Fibroblast of skin of right quadriceps (primary cell): ENCODE measurements around the gene NCKAP5.

Source experiments
- DNase-seq: peaks from one replicate; pipeline ENCODE4 v3.0.0-alpha.2; 2013

Gene NCKAP5

DNA sequence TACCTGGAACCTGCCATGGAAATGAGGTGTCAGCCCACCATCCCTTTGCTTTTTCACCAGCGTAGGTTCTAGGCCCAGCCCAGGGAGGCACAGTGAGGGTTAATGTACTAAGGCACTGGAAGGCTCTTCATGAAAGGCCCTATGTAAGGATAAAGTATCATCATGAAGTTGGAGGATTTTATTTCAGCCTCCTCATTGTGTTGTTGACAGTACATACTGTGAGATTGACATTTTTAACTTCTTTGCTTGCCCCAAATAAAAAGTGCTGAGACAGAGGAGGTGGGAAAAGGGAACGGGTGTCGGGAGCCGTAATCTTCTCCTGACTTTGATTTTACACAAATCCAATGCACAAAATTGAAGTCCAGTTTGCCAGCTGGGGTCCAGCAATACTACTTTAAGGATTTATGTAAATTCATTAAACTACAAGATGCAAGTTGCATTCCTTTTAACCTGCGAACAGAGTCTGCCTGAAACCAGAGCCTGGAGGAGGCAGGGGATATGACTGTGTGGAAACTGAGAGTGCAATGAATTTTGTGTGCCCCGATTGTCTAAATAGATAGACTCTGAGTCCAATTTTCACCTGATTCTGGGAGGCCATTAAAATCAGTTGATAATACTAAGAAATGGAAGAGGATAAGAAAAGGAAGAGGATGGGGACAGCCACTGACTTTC lies 5.4 kb upstream of the NCKAP5 start:
- no peak for DNase-seq

DNA sequence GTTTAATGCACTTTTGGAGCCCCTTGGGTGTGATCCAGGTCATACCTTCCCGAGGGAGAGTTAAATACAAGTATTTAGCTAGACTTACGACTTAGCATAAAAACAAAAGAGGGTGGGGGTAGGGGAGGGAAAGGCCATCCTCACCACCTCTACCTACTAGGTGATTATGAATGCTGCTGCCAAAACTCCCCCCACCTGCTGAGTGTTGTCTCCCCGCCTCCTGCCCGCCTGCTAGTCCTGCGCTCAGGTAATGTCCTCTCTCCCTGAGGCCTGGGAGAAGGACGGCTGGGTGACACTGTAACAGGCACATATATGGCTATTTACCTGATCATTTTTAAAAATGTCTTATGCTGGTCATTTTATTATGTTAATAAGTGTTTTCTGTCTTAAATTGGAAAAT lies 3.0 kb upstream of the NCKAP5 start:
- no peak for DNase-seq

DNA sequence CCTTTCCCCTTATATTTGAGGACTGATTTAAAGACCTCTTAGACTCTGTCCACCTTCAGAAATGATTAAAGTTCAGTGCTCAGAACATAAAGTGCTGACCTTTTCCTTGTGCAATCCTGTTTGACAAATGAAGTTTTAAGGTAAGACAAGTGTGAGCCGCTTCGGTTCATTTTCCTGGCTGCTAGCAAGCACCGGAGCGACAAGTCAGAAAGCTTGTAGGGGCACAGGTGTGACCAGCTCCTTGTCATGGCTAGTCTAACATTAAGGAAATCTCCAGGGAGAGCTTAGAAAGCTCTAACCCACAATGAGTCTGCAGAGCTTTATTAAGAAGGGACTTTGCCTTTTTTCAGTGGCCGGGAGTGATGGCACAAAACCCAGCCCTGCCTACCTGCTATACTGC lies 2.3 kb upstream of the NCKAP5 start:
- no peak for DNase-seq

DNA sequence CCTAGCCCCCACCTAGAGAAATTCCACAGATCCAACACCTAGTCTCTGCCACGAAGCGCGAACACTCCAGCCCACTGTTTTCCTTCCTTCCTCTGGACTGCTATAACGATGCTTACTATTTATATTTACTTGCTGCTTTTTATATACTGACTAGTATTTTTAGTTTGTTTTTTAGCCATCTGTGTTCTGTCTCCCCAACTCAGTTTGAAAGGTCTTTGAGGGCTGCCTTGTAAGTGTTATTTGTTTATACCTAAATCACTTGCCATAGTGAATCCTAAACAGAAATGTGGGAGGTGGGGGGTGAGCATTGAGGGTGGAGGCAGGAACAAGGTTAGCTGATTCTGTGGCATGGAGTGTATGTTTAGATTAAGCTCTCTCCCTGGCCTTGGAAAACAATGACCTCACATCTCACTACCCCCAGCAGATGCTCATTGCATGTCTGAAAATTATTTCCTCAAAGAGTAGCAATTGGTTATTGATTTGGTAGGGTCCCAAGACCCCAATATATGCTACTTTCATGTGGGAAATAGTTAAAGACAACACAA lies 1.1 kb upstream of the NCKAP5 start:
- DNase-seq = no peak

DNA sequence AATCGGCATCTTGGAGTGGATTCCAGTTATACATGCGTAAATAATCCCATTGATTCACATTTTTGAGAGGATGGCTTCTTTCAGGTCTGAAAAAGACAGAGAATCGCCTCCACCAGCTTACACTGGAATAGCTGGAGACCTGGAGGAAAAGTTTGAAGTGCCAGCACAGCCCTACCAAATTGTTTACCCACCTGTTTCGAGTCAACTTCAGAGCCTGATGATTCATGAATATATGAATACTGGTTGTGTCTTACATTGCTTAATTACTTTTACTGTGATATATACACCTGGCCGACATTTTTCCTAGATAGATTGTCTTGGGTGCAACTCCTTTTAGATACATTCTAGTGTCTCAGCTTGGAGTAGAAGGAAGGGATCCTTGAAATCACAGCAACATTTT lies 335 bp upstream of the NCKAP5 start:
- no peak for DNase-seq

DNA sequence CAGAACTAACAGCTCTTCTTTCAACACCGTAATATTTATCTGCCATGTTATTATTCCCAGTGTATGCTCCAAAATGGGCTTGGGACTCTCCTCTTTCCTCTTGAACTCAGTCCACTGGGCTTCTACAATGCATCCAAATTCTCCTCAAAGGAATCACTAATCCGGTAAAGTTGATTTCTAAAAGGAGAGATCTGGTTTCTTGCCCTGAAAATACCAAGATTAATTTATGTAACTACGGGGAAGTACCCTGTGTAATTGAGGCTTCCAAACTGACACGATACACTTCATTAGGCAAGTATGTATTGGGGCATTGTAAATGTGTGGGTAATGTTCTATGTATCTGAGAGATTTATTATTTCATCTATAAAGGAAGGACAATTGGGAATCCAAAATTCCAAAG lies 5.7 kb downstream of the NCKAP5 start:
- no peak for DNase-seq

DNA sequence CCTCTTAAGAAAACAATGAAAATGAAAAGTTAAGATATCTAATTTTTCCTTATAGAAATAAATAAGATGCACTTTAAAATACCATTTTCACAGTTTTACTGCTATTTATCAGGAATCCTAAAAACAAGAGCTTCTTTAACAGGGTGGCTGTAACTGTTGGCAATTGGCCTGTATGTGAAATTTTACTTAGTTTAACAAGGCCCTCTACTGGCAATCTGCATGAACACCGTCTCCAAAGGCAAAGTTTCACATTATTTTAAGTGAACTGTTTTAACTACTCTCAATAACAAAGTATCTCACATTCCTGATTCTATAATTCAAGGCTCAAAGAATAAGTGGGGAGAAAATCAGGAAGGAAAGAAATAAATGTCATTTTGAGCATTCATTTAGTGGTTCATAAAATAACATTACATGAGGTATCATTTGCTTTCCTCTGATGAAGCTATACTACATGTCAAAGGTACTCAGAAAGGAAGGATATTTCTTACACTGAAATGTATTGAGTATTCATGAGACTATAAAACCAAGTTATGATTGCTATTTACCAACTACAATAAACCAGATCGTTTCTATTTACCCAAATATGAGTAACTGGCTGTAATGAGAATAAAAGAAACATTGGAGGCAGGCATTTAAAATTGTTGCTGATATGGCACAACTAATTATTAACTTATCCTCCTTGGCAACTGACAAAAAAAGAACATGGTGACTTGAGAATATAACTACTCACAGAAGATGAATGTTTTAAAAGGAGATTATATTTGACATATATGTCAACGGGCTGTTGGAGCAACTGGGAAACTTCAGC lies 7.0 kb downstream of the NCKAP5 start:
- peak; percentile 69 for DNase-seq

DNA sequence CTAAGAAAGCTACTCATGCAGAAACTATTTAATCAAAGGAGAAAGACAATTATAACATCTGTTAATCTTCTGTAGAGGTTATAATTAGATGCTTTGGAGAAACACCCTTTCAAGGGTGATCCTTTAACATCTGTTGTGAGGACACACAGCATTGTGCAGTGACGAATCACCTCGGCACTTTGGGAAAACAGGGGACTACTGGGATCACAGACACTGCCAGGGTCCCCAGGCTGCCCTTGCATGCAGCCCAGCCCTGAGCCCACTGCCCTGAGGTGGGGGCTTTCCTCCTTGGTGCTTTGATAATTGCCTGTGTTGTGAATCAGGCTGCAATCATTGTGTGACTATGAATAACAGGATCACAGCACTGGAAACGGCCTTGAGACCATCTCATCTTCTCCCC lies 10.6 kb downstream of the NCKAP5 start:
- DNase-seq = no peak

DNA sequence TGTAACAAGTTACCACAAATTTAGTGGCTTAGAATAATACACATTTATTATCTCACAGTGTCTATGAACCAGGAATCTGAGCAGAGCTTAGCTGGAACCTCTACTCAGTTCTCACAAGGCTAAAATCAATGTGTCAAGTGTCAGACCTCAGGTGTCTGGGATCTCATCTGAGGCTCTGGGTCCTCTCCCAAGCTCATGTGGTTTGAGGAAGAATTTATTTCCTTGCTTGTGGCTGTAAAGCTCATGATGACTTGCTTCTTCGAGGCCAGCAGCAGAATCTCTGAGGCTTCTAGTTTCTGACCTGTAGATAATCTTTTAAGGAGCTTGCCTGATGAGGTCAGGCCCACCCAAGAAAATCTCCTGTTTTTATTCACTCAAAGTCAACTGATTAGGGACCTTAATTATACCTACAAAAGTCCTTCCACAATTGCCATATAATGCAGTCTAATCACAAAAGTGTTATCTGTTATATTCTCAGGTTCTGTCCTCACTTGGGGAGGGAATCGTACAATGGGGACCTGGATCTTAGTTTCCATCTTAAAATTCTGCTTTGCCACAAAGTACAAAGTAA lies 14.3 kb downstream of the NCKAP5 start:
- no peak for DNase-seq

DNA sequence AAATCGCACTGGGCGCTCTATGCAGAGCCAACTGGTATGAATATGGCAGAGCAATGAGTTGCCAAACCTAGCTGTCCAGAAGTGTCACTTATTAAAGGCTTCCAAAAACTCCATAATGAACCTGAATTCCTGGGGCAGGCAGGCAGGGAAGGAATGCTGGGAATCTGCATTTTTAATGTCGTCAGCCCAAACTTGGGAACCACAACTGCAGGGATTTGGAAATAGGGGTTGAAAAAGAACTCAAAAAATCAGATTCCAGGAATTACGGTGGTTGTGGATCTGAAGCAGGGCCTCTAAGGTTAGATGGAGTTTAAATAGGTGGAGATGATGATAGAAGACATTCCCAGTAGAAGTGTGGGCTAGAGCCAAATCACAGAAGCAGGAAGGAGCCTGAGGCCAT lies 15.0 kb downstream of the NCKAP5 start:
- DNase-seq = peak; percentile 18

DNA sequence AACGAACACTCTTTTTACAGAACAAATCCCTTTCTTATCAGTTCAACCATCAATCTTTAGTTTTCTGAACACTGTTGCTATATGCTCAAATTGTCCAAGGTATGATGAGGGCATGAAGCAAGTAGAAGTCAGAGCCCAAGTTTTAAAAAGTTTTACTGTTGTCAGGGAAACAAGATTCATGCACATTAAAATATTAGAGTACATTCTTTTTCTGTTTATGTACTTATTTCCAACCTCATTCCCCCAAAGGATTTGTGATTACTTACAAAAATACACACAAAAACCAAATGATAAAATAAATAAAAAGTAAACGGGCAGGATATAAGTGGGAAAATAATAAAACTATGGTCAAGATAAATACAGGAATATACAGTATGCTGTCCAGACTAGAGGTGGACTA lies 15.4 kb downstream of the NCKAP5 start:
- DNase-seq = no peak

DNA sequence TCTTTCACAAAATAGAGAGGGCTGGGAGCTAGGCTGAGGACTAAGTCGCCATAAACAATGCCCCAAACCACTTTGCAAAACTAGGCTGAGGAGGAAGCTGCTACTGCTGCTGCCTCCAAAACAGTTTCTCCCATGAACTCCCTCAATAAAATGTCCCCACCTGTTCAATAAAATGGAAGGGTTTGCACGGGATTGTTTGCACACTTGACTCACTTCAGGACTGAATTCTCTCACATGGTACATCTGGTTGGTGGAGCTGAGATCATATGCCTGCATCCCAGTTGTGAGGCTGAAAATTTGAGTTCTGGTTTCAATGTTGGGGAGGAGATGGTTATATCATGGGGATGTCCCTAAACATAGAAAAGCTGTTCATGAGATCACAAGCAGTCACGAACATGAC lies 26.5 kb downstream of the NCKAP5 start:
- DNase-seq = no peak

DNA sequence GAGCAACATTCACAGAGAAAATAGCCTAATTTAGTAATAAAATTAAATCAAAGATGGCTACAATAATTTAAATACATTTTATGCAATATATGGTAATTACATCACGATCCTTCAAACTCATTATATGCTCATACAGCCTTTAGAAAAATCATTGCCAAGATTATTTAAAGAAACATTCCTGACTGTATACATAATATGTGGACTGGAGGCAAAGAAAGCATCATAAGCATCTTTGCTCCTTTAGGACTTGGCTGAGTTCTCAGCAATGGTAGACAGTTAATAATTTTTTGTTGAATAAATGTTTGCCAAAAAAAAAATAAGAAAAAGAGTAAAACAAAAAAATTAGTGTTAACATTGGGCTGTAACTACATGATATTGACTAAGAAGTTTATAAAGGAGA lies 26.9 kb downstream of the NCKAP5 start:
- peak; percentile 13 for DNase-seq

DNA sequence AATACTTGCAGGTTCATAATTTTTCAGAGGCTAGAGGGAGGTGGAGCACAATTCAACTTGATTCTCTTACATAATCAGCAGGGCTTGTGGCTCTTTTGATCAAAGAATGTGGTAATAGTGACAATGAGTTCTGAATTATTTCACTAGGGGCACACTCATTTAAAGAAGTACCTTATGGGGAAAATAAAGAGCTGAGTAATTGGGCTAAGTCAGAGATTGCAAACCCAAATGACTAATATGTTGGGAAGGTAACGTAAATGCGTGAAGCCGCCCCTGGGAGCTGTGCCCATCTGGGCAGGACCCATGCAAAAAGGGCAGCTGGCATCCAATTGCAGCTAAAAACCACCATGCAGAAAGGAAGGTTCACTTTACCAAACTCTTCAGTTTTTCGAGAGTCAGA lies 35.3 kb downstream of the NCKAP5 start:
- DNase-seq = peak; percentile 18

DNA sequence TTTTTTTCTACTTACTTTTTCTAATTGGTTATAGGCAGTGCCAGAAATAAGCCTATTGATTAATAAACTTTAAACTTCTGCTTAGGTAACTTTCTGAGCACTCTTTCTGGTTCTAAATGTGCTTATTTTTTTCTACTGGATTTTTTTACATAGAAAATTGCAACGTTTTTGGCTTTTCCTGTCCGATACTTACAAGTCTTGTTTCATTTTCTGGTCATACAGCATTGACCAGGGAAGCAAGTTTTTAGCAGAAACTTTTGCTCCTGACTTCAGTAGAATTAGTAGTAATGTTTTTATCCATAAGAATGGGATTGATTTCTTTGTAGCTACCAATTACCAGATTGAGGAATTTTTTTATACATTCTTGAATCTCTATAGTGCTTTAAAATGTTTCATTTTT lies 36.9 kb downstream of the NCKAP5 start:
- DNase-seq = no peak

DNA sequence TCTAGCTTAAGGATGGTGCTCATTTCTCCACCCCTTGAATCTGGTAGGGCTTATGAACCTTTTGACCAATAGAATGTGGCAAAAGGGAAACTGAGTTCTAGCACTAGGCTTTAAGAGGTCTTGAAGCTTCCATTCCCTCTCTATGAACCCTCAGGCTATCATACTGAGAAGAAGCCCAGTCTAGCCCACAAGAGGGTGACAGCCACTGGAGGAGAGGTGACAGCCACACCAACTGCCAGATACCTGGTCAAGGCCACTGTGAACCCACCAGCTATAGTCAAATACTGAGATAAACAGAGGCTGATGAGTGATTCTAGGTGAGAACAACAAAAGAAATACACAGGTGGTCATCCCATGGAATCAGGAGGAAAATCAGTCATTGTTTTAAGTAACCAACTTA lies 37.6 kb downstream of the NCKAP5 start:
- no peak for DNase-seq

DNA sequence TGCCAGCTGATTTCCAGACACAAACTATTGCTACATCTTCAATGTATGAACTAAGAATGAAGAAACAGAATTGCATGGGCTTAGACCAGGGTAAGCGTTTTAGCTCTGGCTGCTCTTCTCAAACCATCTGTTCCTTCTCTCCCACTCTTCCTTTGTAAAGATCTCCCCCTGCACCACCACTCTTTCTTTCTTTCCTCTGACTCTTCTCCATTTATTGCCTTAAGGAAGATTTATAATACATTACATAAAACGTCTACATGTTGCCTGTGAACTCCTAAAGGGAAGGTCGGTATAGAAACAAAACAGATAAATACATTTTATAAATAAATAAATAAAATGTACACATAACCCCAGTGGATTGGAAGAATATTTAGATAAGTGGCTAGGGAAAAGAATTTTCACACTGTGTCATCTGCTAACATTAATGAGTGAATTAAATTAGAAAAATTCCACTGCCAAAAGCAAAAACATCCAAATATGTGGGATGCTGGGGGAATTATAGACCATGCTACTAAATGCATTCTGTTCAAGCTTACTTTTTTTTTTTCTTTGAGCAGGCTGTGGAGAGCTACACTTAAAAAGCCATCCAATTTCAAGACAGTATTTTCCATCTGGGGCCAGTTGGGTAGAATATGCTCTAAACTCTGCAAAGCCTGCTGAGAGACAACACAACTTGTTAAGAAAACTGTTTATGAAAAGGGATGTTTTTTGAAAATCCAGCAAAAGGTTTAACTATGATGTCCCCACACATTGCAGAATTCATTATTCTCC lies 41.5 kb downstream of the NCKAP5 start:
- no peak for DNase-seq

DNA sequence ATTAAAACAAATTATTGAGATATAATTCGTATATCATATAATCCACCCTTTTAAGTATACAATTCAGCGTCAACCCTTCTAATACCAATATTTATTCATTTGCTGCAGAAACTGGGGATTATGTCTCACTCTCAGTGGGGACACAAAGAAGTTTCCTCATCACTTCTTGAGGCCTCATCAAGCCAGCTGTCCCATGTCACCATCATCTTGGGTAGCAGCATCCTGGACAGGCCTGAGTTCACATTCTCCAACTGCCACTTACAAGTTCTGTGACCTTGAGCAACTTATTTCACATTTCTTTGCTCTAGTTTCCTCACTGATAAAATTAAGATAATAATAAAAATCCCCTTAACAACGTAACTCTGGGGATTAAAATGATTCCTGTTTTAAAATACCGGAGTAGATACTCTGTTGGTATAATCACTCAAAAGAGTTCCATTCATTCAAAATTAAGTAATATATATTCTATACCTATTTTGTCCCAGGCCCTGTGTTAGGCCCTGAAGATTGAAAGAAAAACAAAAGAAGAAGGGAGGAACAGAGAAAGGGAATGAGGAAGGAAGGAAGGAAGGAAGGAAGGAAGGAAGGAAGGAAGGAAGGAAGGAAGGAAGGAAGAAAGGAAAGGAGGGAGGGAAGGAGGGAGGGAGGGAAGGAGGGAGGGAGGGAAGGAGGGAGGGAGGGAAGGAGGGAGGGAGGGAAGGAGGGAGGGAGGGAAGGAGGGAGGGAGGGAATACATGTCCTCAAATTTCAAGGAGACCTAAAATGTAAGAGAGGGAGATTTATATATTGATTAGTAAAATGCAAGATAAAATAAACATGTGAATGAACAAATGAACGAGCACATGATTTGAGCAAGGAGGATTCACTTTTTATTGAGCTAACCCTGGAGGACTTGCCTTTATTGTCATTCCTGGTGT lies 42.4 kb downstream of the NCKAP5 start:
- DNase-seq = no peak

DNA sequence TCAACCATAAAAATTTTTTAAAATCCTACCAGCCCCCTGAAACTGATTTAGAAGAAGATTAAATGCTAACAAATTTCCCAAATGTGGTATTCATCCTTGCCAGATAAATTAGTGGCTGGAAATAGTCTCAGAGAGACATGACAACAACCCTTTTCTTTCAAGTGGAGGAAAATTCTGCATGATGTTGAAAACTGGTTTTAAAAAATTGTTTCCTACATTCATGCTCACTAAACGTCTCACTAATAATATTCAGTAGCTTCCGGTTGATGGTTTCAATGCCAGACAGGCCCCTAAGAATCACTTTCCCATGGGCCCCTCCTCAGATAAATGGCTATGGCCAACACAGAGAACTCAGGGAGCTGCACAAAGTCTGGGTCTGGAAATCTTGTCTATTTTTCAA lies 43.2 kb downstream of the NCKAP5 start:
- DNase-seq = no peak

DNA sequence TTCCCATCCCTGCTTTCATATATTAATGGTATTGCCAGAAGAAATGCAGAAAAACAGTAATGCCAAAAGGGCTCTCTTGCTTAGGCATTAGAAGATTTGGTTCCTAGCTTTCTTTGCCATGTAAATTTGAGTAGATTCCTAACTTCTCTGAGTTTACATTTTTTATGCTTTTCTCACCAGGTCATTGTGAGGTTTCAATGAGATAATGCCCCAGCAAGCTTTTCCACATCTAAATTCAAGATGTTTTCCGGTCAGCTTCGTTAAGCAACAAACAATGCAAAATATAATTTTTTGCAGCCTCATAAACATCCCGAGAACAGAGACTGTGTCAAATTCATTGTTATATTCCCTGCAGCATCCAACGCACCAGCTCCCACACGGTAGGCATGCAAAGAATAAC lies 44.9 kb downstream of the NCKAP5 start:
- no peak for DNase-seq

DNA sequence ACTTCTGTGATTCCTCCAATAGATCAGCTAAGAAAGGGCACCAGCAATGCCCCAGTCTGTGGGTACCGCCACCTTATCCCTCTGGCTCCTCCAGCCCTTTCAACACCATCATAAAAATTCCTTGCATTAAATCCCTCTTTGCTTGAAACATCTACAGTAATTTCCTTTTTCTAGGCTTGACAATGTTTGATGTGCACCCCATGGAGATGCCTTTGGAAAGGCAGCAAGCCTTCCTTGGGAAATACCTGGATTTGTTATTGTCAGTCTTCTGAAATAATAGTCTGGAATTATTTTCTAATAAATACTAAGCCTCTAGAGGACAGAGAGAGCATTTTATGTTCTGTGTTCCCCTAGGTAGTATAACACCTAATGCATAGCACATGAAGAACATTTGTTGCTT lies 46.1 kb downstream of the NCKAP5 start:
- DNase-seq = no peak

DNA sequence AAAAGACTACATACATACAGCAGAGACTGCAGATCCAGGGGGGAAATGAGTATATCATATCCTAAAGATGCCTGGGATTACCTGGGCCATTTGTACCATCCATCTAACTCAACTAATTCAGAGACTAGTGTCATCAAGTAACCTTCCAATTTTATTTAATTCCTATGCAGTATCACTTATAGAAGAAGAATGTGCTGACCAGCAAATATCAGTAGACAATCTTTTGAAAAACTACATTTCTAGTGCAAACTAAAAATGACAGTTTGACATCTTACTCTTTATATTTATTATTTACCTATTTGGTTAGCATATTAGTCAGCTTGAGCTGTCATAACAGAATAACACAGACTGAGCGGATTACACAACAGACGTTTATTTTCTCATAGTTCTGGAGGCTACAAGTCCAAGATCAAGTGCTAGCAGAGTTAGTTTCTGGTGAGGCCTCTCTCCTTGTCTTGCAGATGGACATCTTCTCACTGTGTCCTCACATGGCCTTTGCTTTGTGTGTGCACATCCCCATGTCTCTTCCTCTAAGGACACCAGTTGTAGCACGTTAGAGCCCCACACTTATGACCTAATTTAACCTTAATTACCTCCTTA lies 47.0 kb downstream of the NCKAP5 start:
- no peak for DNase-seq
